Measurements from ENCODE around the gene ENPP3. TPM values are rescaled to one million over a fixed set of nuclear protein-coding genes. Genes with fewer than 3 reads are reported as not detected.

The ENPP3 gene
- total and polyA plus RNA-seq, 2 donors (not counting 1 experiment from before 2014, with no cell fraction given): 0.18 to 0.25 TPM

DNA sequence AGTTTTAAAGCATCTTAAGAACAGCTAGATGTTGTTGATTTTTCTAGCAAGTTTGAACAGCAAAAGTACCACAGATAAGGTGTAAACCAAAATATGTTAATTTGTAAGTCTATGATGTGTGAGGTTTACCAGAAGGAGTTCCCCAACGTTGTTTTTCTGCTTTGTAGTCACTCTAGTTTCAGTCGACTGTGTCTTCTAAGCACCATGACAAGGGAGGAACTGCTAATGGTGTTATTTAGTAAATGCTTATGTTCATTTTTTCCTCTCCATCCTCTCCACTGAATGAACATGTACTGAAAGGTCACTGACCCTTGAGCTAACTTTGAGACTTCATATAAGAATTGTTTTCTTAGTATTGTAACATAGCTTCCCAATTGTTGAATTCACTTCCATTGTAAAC, 3.0 kb downstream of the ENPP3 start:
- Mint-ChIP-seq H3K9me3 (ENCODE audit: insufficient read depth) (no peaks in the 10 kb centered on the region), H3K27me3 (peaks cover 14% of the 10 kb centered on the region), H3K27ac (no peak overlapping the region), H3K4me3 (no peak overlapping the region), H3K4me1 (peaks cover 13% of the 10 kb centered on the region)
- H3K27ac ChIP-seq (ENCODE audit: low read length in 2 of 2): no peak overlapping the region
- CTCF ChIA-PET: interaction anchor here (2.6 kb wide), 1 partner anchor 11 kb away, joined by 15 read pairs; the partner anchor contains the start of gene MED23
- no peak overlapping the region for H3K4me2 ChIP-seq (replicated peaks; ENCODE audit: low read depth, low read length, poor library complexity, severe bottlenecking)
- peak; percentile 34 for ATAC-seq (ENCODE audit: low read depth)
- no peaks in the 10 kb centered on the region for H3K36me3 ChIP-seq (replicated peaks in 1 of 2; ENCODE audit: control extremely low read depth in 1 of 2, control insufficient read depth in 1 of 2, extremely low read depth in 1 of 2, insufficient read depth in 2 of 2, low read length in 1 of 2)
- no peaks in the 10 kb centered on the region for H3K79me2 ChIP-seq (ENCODE audit: control insufficient read depth, insufficient read depth, low read length)
- intact Hi-C loops (cut with micrococcal nuclease): no loop called here
- no peak overlapping the region for H2AFZ ChIP-seq (ENCODE audit: insufficient read depth, low read depth, low read length, poor library complexity, severe bottlenecking)
- POLR2A ChIA-PET: no interaction called here
- H3K9me3 ChIP-seq (ENCODE audit: control extremely low read depth in 1 of 3, control insufficient read depth in 2 of 3, insufficient read depth in 1 of 3, low read length in 2 of 3): no peaks in the 10 kb centered on the region
- H3K27me3 ChIP-seq (replicated peaks in 1 of 4; ENCODE audit: control extremely low read depth in 1 of 4, control insufficient read depth in 3 of 4, insufficient read depth in 4 of 4, low read length in 3 of 4): no peaks in the 10 kb centered on the region
- no peak overlapping the region for H3K9ac ChIP-seq (ENCODE audit: low read length)
- H3K4me3 ChIP-seq (ENCODE audit: control extremely low read depth in 1 of 5, extremely low read depth in 1 of 5, insufficient read depth in 1 of 5, low read depth in 2 of 5, low read length in 4 of 5): no peak overlapping the region
- H3K4me1 ChIP-seq (ENCODE audit: control insufficient read depth in 2 of 2, insufficient read depth in 2 of 2, low read length in 2 of 2): peaks cover 9 to 19% of the 10 kb centered on the region in 2 donors
- no peaks in the 10 kb centered on the region for H4K20me1 ChIP-seq (ENCODE audit: control insufficient read depth, insufficient read depth, low read length, poor library complexity, severe bottlenecking)
- peak; percentile 15 for DNase-seq
- WGBS (ENCODE audit: insufficient coverage): no CpG with 5 or more reads among the region's 2 CpGs
- TF ChIP-seq, protein P1, sequence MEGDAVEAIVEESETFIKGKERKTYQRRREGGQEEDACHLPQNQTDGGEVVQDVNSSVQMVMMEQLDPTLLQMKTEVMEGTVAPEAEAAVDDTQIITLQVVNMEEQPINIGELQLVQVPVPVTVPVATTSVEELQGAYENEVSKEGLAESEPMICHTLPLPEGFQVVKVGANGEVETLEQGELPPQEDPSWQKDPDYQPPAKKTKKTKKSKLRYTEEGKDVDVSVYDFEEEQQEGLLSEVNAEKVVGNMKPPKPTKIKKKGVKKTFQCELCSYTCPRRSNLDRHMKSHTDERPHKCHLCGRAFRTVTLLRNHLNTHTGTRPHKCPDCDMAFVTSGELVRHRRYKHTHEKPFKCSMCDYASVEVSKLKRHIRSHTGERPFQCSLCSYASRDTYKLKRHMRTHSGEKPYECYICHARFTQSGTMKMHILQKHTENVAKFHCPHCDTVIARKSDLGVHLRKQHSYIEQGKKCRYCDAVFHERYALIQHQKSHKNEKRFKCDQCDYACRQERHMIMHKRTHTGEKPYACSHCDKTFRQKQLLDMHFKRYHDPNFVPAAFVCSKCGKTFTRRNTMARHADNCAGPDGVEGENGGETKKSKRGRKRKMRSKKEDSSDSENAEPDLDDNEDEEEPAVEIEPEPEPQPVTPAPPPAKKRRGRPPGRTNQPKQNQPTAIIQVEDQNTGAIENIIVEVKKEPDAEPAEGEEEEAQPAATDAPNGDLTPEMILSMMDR (IDR thresholded peaks at IDR 0.05): no peak
- TF ChIP-seq EZH2 (IDR thresholded peaks at IDR 0.05; ENCODE audit: borderline replicate concordance, insufficient read depth, low read depth, low read length, poor library complexity, severe bottlenecking): no peak

DNA sequence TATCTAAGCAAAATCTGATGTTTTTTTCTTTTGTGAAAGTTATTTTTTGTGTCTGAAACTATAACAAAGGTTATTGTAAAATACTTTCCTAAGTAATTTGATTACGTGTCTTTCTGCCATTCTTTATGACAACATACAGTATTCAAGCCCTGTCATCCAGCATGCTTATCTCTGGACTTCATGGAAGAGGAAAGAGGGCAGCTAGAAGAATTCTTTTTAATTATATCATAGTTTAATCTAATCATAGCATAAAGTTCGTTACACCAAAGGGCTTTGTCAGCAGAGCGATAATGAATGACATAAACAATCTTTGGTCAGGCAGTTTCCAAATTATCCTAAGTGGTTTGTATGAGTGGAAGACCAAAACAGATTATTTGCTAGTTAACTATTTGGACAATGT, 3.5 kb downstream of the ENPP3 start:
- no peak overlapping the region for H2AFZ ChIP-seq (ENCODE audit: insufficient read depth, low read depth, low read length, poor library complexity, severe bottlenecking)
- H3K36me3 ChIP-seq (replicated peaks in 1 of 2; ENCODE audit: control extremely low read depth in 1 of 2, control insufficient read depth in 1 of 2, extremely low read depth in 1 of 2, insufficient read depth in 2 of 2, low read length in 1 of 2): no peaks in the 10 kb centered on the region
- intact Hi-C loops (cut with micrococcal nuclease): no loop called here
- ATAC-seq (ENCODE audit: low read depth) (no peak), DNase-seq (no peak)
- H3K27ac ChIP-seq (ENCODE audit: low read length in 2 of 2): no peak overlapping the region
- ChIA-PET POLR2A (no interaction called here), CTCF (no interaction called here)
- H3K79me2 ChIP-seq (ENCODE audit: control insufficient read depth, insufficient read depth, low read length): no peaks in the 10 kb centered on the region
- H4K20me1 ChIP-seq (ENCODE audit: control insufficient read depth, insufficient read depth, low read length, poor library complexity, severe bottlenecking): no peaks in the 10 kb centered on the region
- TF ChIP-seq, protein P1 (IDR thresholded peaks at IDR 0.05): no peak
- TF ChIP-seq EZH2 (IDR thresholded peaks at IDR 0.05; ENCODE audit: borderline replicate concordance, insufficient read depth, low read depth, low read length, poor library complexity, severe bottlenecking): no peak
- no peak overlapping the region for H3K9ac ChIP-seq (ENCODE audit: low read length)
- peaks cover 4 to 15% of the 10 kb centered on the region in 2 donors for H3K4me1 ChIP-seq (ENCODE audit: control insufficient read depth in 2 of 2, insufficient read depth in 2 of 2, low read length in 2 of 2)
- Mint-ChIP-seq H3K4me3 (no peak overlapping the region), H3K27ac (no peak overlapping the region), H3K9me3 (ENCODE audit: insufficient read depth) (no peaks in the 10 kb centered on the region), H3K4me1 (peaks cover 9% of the 10 kb centered on the region), H3K27me3 (peaks cover 14% of the 10 kb centered on the region)
- H3K4me3 ChIP-seq (ENCODE audit: control extremely low read depth in 1 of 5, extremely low read depth in 1 of 5, insufficient read depth in 1 of 5, low read depth in 2 of 5, low read length in 4 of 5): no peak overlapping the region
- H3K9me3 ChIP-seq (ENCODE audit: control extremely low read depth in 1 of 3, control insufficient read depth in 2 of 3, insufficient read depth in 1 of 3, low read length in 2 of 3): no peaks in the 10 kb centered on the region
- no peak overlapping the region for H3K4me2 ChIP-seq (replicated peaks; ENCODE audit: low read depth, low read length, poor library complexity, severe bottlenecking)
- H3K27me3 ChIP-seq (replicated peaks in 1 of 4; ENCODE audit: control extremely low read depth in 1 of 4, control insufficient read depth in 3 of 4, insufficient read depth in 4 of 4, low read length in 3 of 4): no peaks in the 10 kb centered on the region
- WGBS (ENCODE audit: insufficient coverage): no CpG with 5 or more reads among the region's 3 CpGs
